Measurements from ENCODE around the gene SLAMF8.
A peak's percentile ranks its signal among the peaks of the same experiment; 100 is the strongest.

Gene SLAMF8

GRCh38 chr1:159829273-159829634 is 2.6 kb downstream of the SLAMF8 start:
- Histone ChIP-seq H2AFZ (peak overlapping the region; percentile 42), H3K27ac (no peak overlapping the region), H3K4me1 (peaks cover 15% of the 10 kb centered on the region)

GRCh38 chr1:159829822-159830465 is 3.3 kb downstream of the SLAMF8 start:
- TF ChIP-seq CTCF (IDR thresholded peaks at IDR 0.05), result no peak
- Histone ChIP-seq H3K9ac (no peak overlapping the region), H3K4me2 (ENCODE audit: low read length) (no peak overlapping the region), H3K27ac (no peak overlapping the region), H3K27me3 (ENCODE audit: control insufficient read depth, insufficient read depth, low read length) (no peaks in the 10 kb centered on the region), H3K4me1 (peaks cover 15% of the 10 kb centered on the region), H2AFZ (no peak overlapping the region), H3K79me2 (no peaks in the 10 kb centered on the region), H3K36me3 (ENCODE audit: control insufficient read depth, insufficient read depth, low read length) (no peaks in the 10 kb centered on the region), H3K4me3 (ENCODE audit: low read depth, low read length) (no peak overlapping the region), H3K9me3 (ENCODE audit: control insufficient read depth, low read length) (no peaks in the 10 kb centered on the region)

More at GRCh38 chr1:159829273-159829634, 2.6 kb downstream of the SLAMF8 start:
- H3K27me3 ChIP-seq (ENCODE audit: control insufficient read depth, insufficient read depth, low read length), result no peaks in the 10 kb centered on the region
- peak; percentile 57 for TF ChIP-seq CTCF (IDR thresholded peaks at IDR 0.05)
- H3K9me3 ChIP-seq (ENCODE audit: control insufficient read depth, low read length), result no peaks in the 10 kb centered on the region
- H3K79me2 ChIP-seq, result no peaks in the 10 kb centered on the region
- H3K4me2 ChIP-seq (ENCODE audit: low read length), result no peak overlapping the region
- H3K36me3 ChIP-seq (ENCODE audit: control insufficient read depth, insufficient read depth, low read length), result no peaks in the 10 kb centered on the region
- H3K4me3 ChIP-seq (ENCODE audit: low read depth, low read length), result no peak overlapping the region
- no peak overlapping the region for H3K9ac ChIP-seq

- H3K36me3 ChIP-seq (ENCODE audit: control insufficient read depth, insufficient read depth, low read length), result no peaks in the 10 kb centered on the region
- TF ChIP-seq CTCF (IDR thresholded peaks at IDR 0.05), result no peak
- H3K27me3 ChIP-seq (ENCODE audit: control insufficient read depth, insufficient read depth, low read length), result no peaks in the 10 kb centered on the region
- H3K9me3 ChIP-seq (ENCODE audit: control insufficient read depth, low read length), result no peaks in the 10 kb centered on the region
- H2AFZ ChIP-seq, result no peak overlapping the region
- H3K4me3 ChIP-seq (ENCODE audit: low read depth, low read length), result no peak overlapping the region
- H3K4me1 ChIP-seq, result peaks cover 15% of the 10 kb centered on the region
- no peak overlapping the region for H3K9ac ChIP-seq
- no peak overlapping the region for H3K27ac ChIP-seq
- H3K79me2 ChIP-seq, result no peaks in the 10 kb centered on the region
- H3K4me2 ChIP-seq (ENCODE audit: low read length), result no peak overlapping the region
These were observed 4.0 kb downstream of the SLAMF8 start for GRCh38 chr1:159830722-159831121.

- H3K36me3 ChIP-seq (ENCODE audit: control insufficient read depth, insufficient read depth, low read length), result no peaks in the 10 kb centered on the region
- no peak overlapping the region for H3K9ac ChIP-seq
- no peaks in the 10 kb centered on the region for H3K9me3 ChIP-seq (ENCODE audit: control insufficient read depth, low read length)
- H3K27ac ChIP-seq, result no peak overlapping the region
- H2AFZ ChIP-seq, result no peak overlapping the region
- no peak overlapping the region for H3K4me2 ChIP-seq (ENCODE audit: low read length)
- no peaks in the 10 kb centered on the region for H3K27me3 ChIP-seq (ENCODE audit: control insufficient read depth, insufficient read depth, low read length)
- H3K4me1 ChIP-seq, result peaks cover 15% of the 10 kb centered on the region
- H3K79me2 ChIP-seq, result no peaks in the 10 kb centered on the region
- no peak for TF ChIP-seq CTCF (IDR thresholded peaks at IDR 0.05)
- no peak overlapping the region for H3K4me3 ChIP-seq (ENCODE audit: low read depth, low read length)
These were observed 4.9 kb downstream of the SLAMF8 start for GRCh38 chr1:159831412-159832141.

Measured in parathyroid adenoma (tissue), 2 donors.